Esophagus squamous epithelium (tissue), 5 donors: ENCODE measurements around the gene NPDC1. TPM values are rescaled to one million over a fixed set of nuclear protein-coding genes. Genes with fewer than 3 reads are reported as not detected.

Experiments
- DNase-seq: peaks from one replicate; lab custom pipeline; 2025; lab: John Stamatoyannopoulos, UW
- H3K27ac ChIP-seq, 4 donors: fragments of 200-600 bp; sonication (generic); one replicate each; pipeline ENCODE4 v1.5.1; 2016 to 2019; ENCODE audit warnings: mild to moderate bottlenecking in 1 of 4
- H3K27me3 ChIP-seq, 4 donors: fragments of 200-600 bp; sonication (generic); 1 replicate in 3 of 4; 2 replicates in 1 of 4; pipeline versions ENCODE4 v1.5.1 to v1.6.0; 2017 to 2021; ENCODE audit warnings: antibody characterized with exemption in 1 of 4
- H3K36me3 ChIP-seq, 3 donors: fragments of 200-600 bp; sonication (generic); one replicate each; pipeline ENCODE4 v1.5.1; 2016 to 2019
- H3K4me1 ChIP-seq, 3 donors: fragments of 200-600 bp; sonication (generic); one replicate each; pipeline ENCODE4 v1.5.1; 2017 to 2019
- H3K4me3 ChIP-seq, 4 donors: fragments of 200-600 bp; sonication (generic); 1 replicate in 3 of 4; 2 replicates in 1 of 4; pipeline ENCODE4 v1.5.1; 2016 to 2019; ENCODE audit warnings: mild to moderate bottlenecking in 2 of 4, moderate library complexity in 1 of 4
- H3K9me3 ChIP-seq, 3 donors: fragments of 200-600 bp; sonication (generic); one replicate each; pipeline ENCODE4 v1.5.1; 2016 to 2019
- CTCF ChIP-seq, 6 experiments: fragments of 450-650 bp in 4 of 6; fragments of 200-600 bp in 2 of 6; sonication (generic) in 2 of 6; IDR thresholded peaks; one replicate each; pipeline ENCODE4 v1.5.1; 2016 to 2019; ENCODE audit warnings: antibody characterized with exemption in 6 of 6, mild to moderate bottlenecking in 4 of 6, moderate library complexity in 4 of 6
- POLR2A ChIP-seq, 4 donors: fragments of 450-650 bp; IDR thresholded peaks; one replicate each; pipeline ENCODE4 v1.6.1; 2017; ENCODE audit warnings: antibody characterized with exemption in 4 of 4, mild to moderate bottlenecking in 4 of 4, moderate library complexity in 3 of 4
- WGBS, 2 donors: methylation state at CpG; one replicate each; pipeline ENCODE4 v1.1.5; 2018; 5-methylcytosine and 5-hydroxymethylcytosine counted together
- intact Hi-C: fragments of 100-400 bp; cut with DNase I; formaldehyde crosslinking; loops from one replicate; pipeline ENCODE4 v1.15.0; 2022
- total RNA-seq, 4 donors: library from RNA; depleted of rRNA; stranded (reverse); fragments of >200 nt; gene quantifications; one replicate each; pipeline ENCODE4 v1.1.0, GENCODE V29; 2016
- donor health status: DM: yes; HTN: yes; CAD: no.

Gene NPDC1
- total RNA-seq, 4 donors from 2014 or later = 11.9 to 45.2 (median 20.3) TPM

GRCh38 chr9:136997371-136997770 is 48.6 kb downstream of the NPDC1 start:
- Histone ChIP-seq H3K4me3 (peak overlapping the region in 2 of 4 donors; percentile 37 to 75), H3K9me3 (no peaks in the 10 kb centered on the region), H3K27ac (peak overlapping the region; percentile 66 to 92 (median 80)), H3K4me1 (peaks cover 51 to 80% (median 55%) of the 10 kb centered on the region in 3 donors), H3K27me3 (peaks cover 0 to 29% (median 0%) of the 10 kb centered on the region in 4 donors), H3K36me3 (peaks cover 0 to 16% (median 0%) of the 10 kb centered on the region in 3 donors)
- intact Hi-C loops = no loop called here
- TF ChIP-seq CTCF (IDR thresholded peaks at IDR 0.05) = no peak
- TF ChIP-seq POLR2A (IDR thresholded peaks at IDR 0.05) = no peak
- 71 to 93% methylated on average over 3 to 5 of the region's 10 CpGs for WGBS, 2 donors
- DNase-seq = no peak

- Histone ChIP-seq H3K36me3 (peaks cover 0 to 16% (median 0%) of the 10 kb centered on the region in 3 donors), H3K4me1 (peaks cover 51 to 87% (median 55%) of the 10 kb centered on the region in 3 donors), H3K4me3 (peak within 1 kb of the TSS; percentile 31 to 75 (median 50)), H3K9me3 (no peaks in the 10 kb centered on the region), H3K27ac (peak within 1 kb of the TSS; percentile 66 to 92 (median 80)), H3K27me3 (peaks cover 0 to 29% (median 0%) of the 10 kb centered on the region in 4 donors)
- TF ChIP-seq POLR2A (IDR thresholded peaks at IDR 0.05) (peak in 1 of 4 donors; percentile 26), CTCF (IDR thresholded peaks at IDR 0.05) (no peak)
- 15% methylated on average over 3 of the region's 35 CpGs; no CpG with 5 or more reads in 1 of the 2 donors for WGBS, 2 donors
- no peak for DNase-seq
- intact Hi-C loops = no loop called here
Observed at GRCh38 chr9:136996361-136997292, 49.4 kb downstream of the NPDC1 start, which contains the start of gene CLIC3. Gene CLIC3, minus strand, starts transcription at chr9:136996568. Its CDS starts 25 bp downstream, at chr9:136996543.

- intact Hi-C loops = no loop called here
- peaks cover 51 to 91% (median 55%) of the 10 kb centered on the region in 3 donors for H3K4me1 ChIP-seq
- no peak for TF ChIP-seq POLR2A (IDR thresholded peaks at IDR 0.05)
- no peak for TF ChIP-seq CTCF (IDR thresholded peaks at IDR 0.05)
- peaks cover 0 to 29% (median 0%) of the 10 kb centered on the region in 4 donors for H3K27me3 ChIP-seq
- peak overlapping the region; percentile 66 to 92 (median 80) for H3K27ac ChIP-seq
- peaks cover 0 to 2% (median 0%) of the 10 kb centered on the region in 3 donors for H3K9me3 ChIP-seq
- H3K4me3 ChIP-seq = peak overlapping the region; percentile 31 to 75 (median 50)
- DNase-seq = no peak
- H3K36me3 ChIP-seq = peaks cover 0 to 16% (median 0%) of the 10 kb centered on the region in 3 donors
- WGBS, 2 donors = 8 to 17% methylated on average over 2 to 7 of the region's 12 CpGs
Observed at GRCh38 chr9:136995772-136996311, 50.1 kb downstream of the NPDC1 start.

- Histone ChIP-seq H3K36me3 (peaks cover 0 to 16% (median 0%) of the 10 kb centered on the region in 3 donors), H3K9me3 (peaks cover 0 to 4% (median 0%) of the 10 kb centered on the region in 3 donors), H3K4me1 (peaks cover 51 to 88% (median 55%) of the 10 kb centered on the region in 3 donors), H3K27me3 (peaks cover 0 to 29% (median 0%) of the 10 kb centered on the region in 4 donors), H3K27ac (peak overlapping the region; percentile 66 to 92 (median 80)), H3K4me3 (peak overlapping the region; percentile 31 to 75 (median 50))
- 16 to 40% methylated on average over 5 to 8 of the region's 30 CpGs for WGBS, 2 donors
- TF ChIP-seq CTCF (IDR thresholded peaks at IDR 0.05) (no peak), POLR2A (IDR thresholded peaks at IDR 0.05) (no peak)
- no peak for DNase-seq
- intact Hi-C loops = no loop called here
Observed at GRCh38 chr9:136995362-136995761, 50.6 kb downstream of the NPDC1 start.
